PC-3 (cell line): Measurements from ENCODE around the gene TMEM169. TPM values are rescaled to one million over a fixed set of nuclear protein-coding genes. Genes with fewer than 3 reads are reported as not detected.
A peak's percentile ranks its signal among the peaks of the same experiment; 100 is the strongest.

Experiments used
- ATAC-seq: fragments of 200-7000 bp; cut with Tn5 transposase; 2 replicates; pipeline ENCODE4 v1.9.1; 2020; ENCODE audit warnings: mild to moderate bottlenecking, moderate library complexity
- BruUV-seq: library from RNA; stranded (reverse); fragments of 400-500 nt; replicated peaks from 2 replicates; lab custom pipeline; 2021; lab: Mats Ljungman, UMichigan
- CTCF ChIA-PET: fragments of 300-600 bp; sonication (Branson Sonifier 250); formaldehyde crosslinking; loops from one replicate; lab custom pipeline; 2022; ENCODE audit warnings: antibody characterized with exemption; lab: Charles Lee
- POLR2A ChIA-PET: fragments of 300-600 bp; sonication (Branson Sonifier 250); formaldehyde crosslinking; loops from one replicate; lab custom pipeline; 2022; ENCODE audit warnings: antibody characterized with exemption; ENCODE audit not compliant: unreplicated experiment; lab: Charles Lee
- DNase-seq: peaks from one replicate; pipeline ENCODE4 v3.0.0-alpha.2; 2015
- H2AFZ ChIP-seq: fragments of 300-600 bp; sonication (generic); 2 replicates; pipeline ENCODE4 v1.6.0; 2016; ENCODE audit warnings: antibody characterized with exemption, low read length
- H3F3A ChIP-seq: fragments of 300-600 bp; sonication (generic); one replicate; pipeline ENCODE4 v1.6.0; 2017; ENCODE audit warnings: antibody characterized with exemption, low read length, control low read depth, mild to moderate bottlenecking; ENCODE audit not compliant: unreplicated experiment
- H3K27ac ChIP-seq: fragments of 300-600 bp; sonication (generic); 2 replicates; pipeline ENCODE4 v1.5.1; 2016; ENCODE audit warnings: mild to moderate bottlenecking, low read length
- H3K27me3 ChIP-seq: fragments of 300-600 bp; sonication (generic); 2 replicates; pipeline ENCODE4 v1.6.1; 2016; ENCODE audit warnings: low read length, mixed read lengths
- H3K36me3 ChIP-seq: fragments of 300-600 bp; sonication (generic); 2 replicates; pipeline ENCODE4 v1.6.1; 2016; ENCODE audit warnings: low read depth, mixed run types, low read length, mixed read lengths
- H3K4me1 ChIP-seq: fragments of 300-600 bp; sonication (generic); 2 replicates; pipeline ENCODE4 v1.5.1; 2016; ENCODE audit warnings: low read length; ENCODE audit not compliant: insufficient read depth
- H3K4me2 ChIP-seq: fragments of 300-600 bp; sonication (generic); 2 replicates; pipeline ENCODE4 v1.6.0; 2016; ENCODE audit warnings: low read length
- H3K4me3 ChIP-seq: fragments of 300-600 bp; sonication (generic); 2 replicates; pipeline ENCODE4 v1.5.1; 2016; ENCODE audit warnings: mild to moderate bottlenecking, low read length, mixed read lengths
- H3K79me2 ChIP-seq: fragments of 300-600 bp; sonication (generic); 2 replicates; pipeline ENCODE4 v1.6.1; 2017; ENCODE audit warnings: low read length, mixed read lengths
- H3K9ac ChIP-seq: fragments of 300-600 bp; sonication (generic); 2 replicates; pipeline ENCODE4 v1.6.0; 2016; ENCODE audit warnings: mild to moderate bottlenecking, low read length
- H3K9me2 ChIP-seq: fragments of 300-600 bp; sonication (generic); replicated peaks from 2 replicates; pipeline ENCODE4 v1.6.1; 2016; ENCODE audit warnings: mixed run types, low read length, mixed read lengths
- H3K9me3 ChIP-seq: fragments of 300-600 bp; sonication (generic); 2 replicates; pipeline ENCODE4 v1.6.1; 2016; ENCODE audit warnings: low read length, mixed read lengths
- H4K20me1 ChIP-seq: fragments of 300-600 bp; sonication (generic); 2 replicates; pipeline ENCODE4 v1.6.1; 2016; ENCODE audit warnings: low read length, mixed read lengths
- CTCF ChIP-seq: fragments of 300-600 bp; sonication (generic); conservative IDR thresholded peaks from 2 replicates; pipeline ENCODE4 v1.5.1; 2017; ENCODE audit warnings: antibody characterized with exemption, low read depth, mild to moderate bottlenecking, low read length
- EZH2 ChIP-seq: fragments of 300-600 bp; sonication (generic); IDR thresholded peaks from one replicate; pipeline ENCODE4 v1.6.1; 2017; ENCODE audit warnings: antibody characterized with exemption, mild to moderate bottlenecking, low read length; ENCODE audit not compliant: unreplicated experiment
- EZH2phosphoT487 ChIP-seq: fragments of 300-600 bp; sonication (generic); IDR thresholded peaks from 2 replicates; pipeline ENCODE4 v1.6.1; 2018; ENCODE audit warnings: mild to moderate bottlenecking, antibody characterized with exemption, low read length, borderline replicate concordance
- intact Hi-C: fragments of 100-400 bp; cut with micrococcal nuclease; formaldehyde crosslinking; loops from 2 replicates; pipeline ENCODE4 v1.9.0; 2023
- total RNA-seq: library from RNA; depleted of rRNA; stranded (reverse); fragments of >200 nt; gene quantifications from 2 replicates; pipeline ENCODE4 v1.2.3, GENCODE V29; 2014

TMEM169 gene
- total RNA-seq, 1 experiment from 2014 or later: not detected

DNA sequence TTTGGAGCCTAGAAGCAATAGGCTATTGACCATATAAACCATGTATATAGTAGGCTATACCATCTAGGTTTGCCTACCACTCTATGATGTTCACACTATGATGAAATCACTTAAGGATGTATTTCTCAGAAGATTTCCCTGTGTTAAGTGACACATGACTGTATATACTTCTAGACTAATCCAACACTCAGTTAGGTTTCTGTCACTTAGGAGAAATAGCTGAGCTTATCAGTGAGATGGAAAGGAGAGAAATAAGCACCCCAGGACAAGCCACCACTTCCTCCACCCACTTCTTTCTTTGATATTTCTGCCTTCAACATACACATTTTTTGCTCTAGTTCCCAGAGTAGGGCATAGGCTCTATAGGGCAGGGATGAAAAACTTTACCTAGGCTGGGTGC is 7.9 kb upstream of the TMEM169 start:
- ChIA-PET CTCF (no interaction called here), POLR2A (no interaction called here)
- H3K9me2 ChIP-seq: no peaks in the 10 kb centered on the region
- H3K27ac ChIP-seq: no peak overlapping the region
- intact Hi-C loops: no loop called here
- H3K36me3 ChIP-seq: no peaks in the 10 kb centered on the region
- no peak overlapping the region for H3K9ac ChIP-seq
- no peaks in the 10 kb centered on the region for H3K9me3 ChIP-seq
- H3K79me2 ChIP-seq: no peaks in the 10 kb centered on the region
- BruUV-seq: no TSS peak
- no peaks in the 10 kb centered on the region for H4K20me1 ChIP-seq
- no peak for DNase-seq
- H2AFZ ChIP-seq: no peak overlapping the region
- H3K4me3 ChIP-seq: no peak overlapping the region
- no peak for ATAC-seq
- no peak overlapping the region for H3K4me2 ChIP-seq
- no peak for TF ChIP-seq EZH2
- no peak for TF ChIP-seq CTCF
- no peak for TF ChIP-seq EZH2phosphoT487
- no peaks in the 10 kb centered on the region for H3K4me1 ChIP-seq
- no peaks in the 10 kb centered on the region for H3F3A ChIP-seq
- H3K27me3 ChIP-seq: no peaks in the 10 kb centered on the region

DNA sequence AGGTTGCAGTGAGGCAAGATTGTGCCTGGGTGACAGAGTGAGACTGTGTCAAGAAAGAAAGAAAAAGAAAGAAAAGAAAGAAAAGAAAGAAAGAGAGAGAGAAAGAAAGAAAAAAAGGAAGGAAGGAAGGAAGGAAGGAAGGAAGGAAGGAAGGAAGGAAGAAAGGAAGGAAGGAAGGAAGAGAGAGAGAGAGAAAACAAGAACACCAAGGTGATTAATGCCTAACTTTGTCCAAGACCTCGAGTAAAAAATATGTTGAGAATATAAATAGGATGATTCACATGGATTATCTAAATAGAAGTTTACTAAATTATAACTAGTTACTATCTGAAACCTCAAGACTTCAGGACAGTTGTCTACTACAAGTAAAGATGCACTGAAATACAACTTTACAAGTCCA is 7.3 kb upstream of the TMEM169 start:
- Histone ChIP-seq H3K9ac (no peak overlapping the region), H3K36me3 (no peaks in the 10 kb centered on the region), H3K4me2 (no peak overlapping the region), H4K20me1 (no peaks in the 10 kb centered on the region), H3K9me3 (no peaks in the 10 kb centered on the region), H3K9me2 (no peaks in the 10 kb centered on the region), H3K4me3 (no peak overlapping the region), H3K79me2 (no peaks in the 10 kb centered on the region), H3K27me3 (no peaks in the 10 kb centered on the region), H3F3A (no peaks in the 10 kb centered on the region), H2AFZ (no peak overlapping the region), H3K27ac (no peak overlapping the region), H3K4me1 (no peaks in the 10 kb centered on the region)
- no TSS peak for BruUV-seq
- ChIA-PET POLR2A (no interaction called here), CTCF (no interaction called here)
- TF ChIP-seq EZH2phosphoT487 (no peak), EZH2 (no peak), CTCF (no peak)
- DNase-seq: no peak
- intact Hi-C loops: no loop called here
- ATAC-seq: no peak

DNA sequence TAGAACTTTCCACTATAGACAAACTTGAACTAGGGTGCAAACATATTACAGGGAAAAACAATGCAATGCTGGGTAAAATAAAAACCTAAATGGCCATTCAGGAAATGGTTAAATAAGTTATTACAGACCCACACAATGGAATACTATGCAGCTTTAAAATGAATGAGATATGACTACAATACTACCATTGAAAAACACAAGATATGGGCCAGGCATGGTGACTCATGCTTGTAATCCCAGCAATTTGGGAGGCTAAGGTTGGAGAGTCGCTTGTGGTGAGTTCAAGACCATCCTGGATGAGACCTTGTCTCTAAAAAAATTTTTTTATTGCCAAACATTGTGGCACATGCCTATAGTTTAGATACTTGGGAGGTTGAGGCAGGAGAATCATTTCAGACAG is 6.9 kb upstream of the TMEM169 start:
- no peak overlapping the region for H2AFZ ChIP-seq
- ChIA-PET CTCF (no interaction called here), POLR2A (no interaction called here)
- no peaks in the 10 kb centered on the region for H3K36me3 ChIP-seq
- H3K79me2 ChIP-seq: no peaks in the 10 kb centered on the region
- BruUV-seq: no TSS peak
- TF ChIP-seq EZH2 (no peak), EZH2phosphoT487 (no peak), CTCF (no peak)
- no peak overlapping the region for H3K4me2 ChIP-seq
- no peak overlapping the region for H3K27ac ChIP-seq
- intact Hi-C loops: no loop called here
- no peaks in the 10 kb centered on the region for H3F3A ChIP-seq
- H4K20me1 ChIP-seq: no peaks in the 10 kb centered on the region
- H3K9me3 ChIP-seq: no peaks in the 10 kb centered on the region
- no peaks in the 10 kb centered on the region for H3K4me1 ChIP-seq
- DNase-seq (peak; percentile 15), ATAC-seq (no peak; the same call in 1 of the 2 replicates)
- H3K27me3 ChIP-seq: no peaks in the 10 kb centered on the region
- no peak overlapping the region for H3K4me3 ChIP-seq
- no peaks in the 10 kb centered on the region for H3K9me2 ChIP-seq
- no peak overlapping the region for H3K9ac ChIP-seq
